Hepatocyte (in vitro differentiated cells): Measurements from ENCODE around the gene MASP1. TPM values are rescaled to one million over a fixed set of nuclear protein-coding genes. Genes with fewer than 3 reads are reported as not detected.

Experiments
- DNase-seq: peaks from one replicate; pipeline ENCODE4 v3.0.0-alpha.2; 2016; ENCODE audit warnings: low spot score
- H2AFZ ChIP-seq: fragments of 200-600 bp; sonication (generic); 2 replicates; pipeline ENCODE4 v1.6.0; 2016; ENCODE audit warnings: antibody characterized with exemption, mild to moderate bottlenecking
- H3K27ac ChIP-seq: fragments of 200-600 bp; sonication (generic); 2 replicates; pipeline ENCODE4 v1.5.1; 2016; ENCODE audit warnings: mild to moderate bottlenecking
- H3K27me3 ChIP-seq: fragments of 200-600 bp; sonication (generic); 2 replicates; pipeline ENCODE4 v1.6.1; 2016
- H3K36me3 ChIP-seq: fragments of 200-600 bp; sonication (generic); replicated peaks from 2 replicates; pipeline ENCODE4 v1.5.1; 2016; ENCODE audit warnings: low read depth; ENCODE audit not compliant: insufficient read depth
- H3K4me1 ChIP-seq: fragments of 200-600 bp; sonication (generic); 2 replicates; pipeline ENCODE4 v1.5.1; 2016; ENCODE audit warnings: mild to moderate bottlenecking, moderate library complexity; ENCODE audit not compliant: insufficient read depth
- H3K4me2 ChIP-seq: fragments of 200-600 bp; sonication (generic); 2 replicates; pipeline ENCODE4 v1.6.0; 2016
- H3K4me3 ChIP-seq: fragments of 200-600 bp; sonication (generic); 2 replicates; pipeline ENCODE4 v1.5.1; 2016; ENCODE audit warnings: mild to moderate bottlenecking
- H3K79me2 ChIP-seq: fragments of 200-600 bp; sonication (generic); 2 replicates; pipeline ENCODE4 v1.6.0; 2017; ENCODE audit warnings: mild to moderate bottlenecking
- H3K9me2 ChIP-seq: fragments of 200-600 bp; sonication (generic); replicated peaks from 2 replicates; pipeline ENCODE4 v1.6.0; 2017; ENCODE audit warnings: mild to moderate bottlenecking; ENCODE audit not compliant: insufficient read depth
- H3K9me3 ChIP-seq: fragments of 200-600 bp; sonication (generic); 2 replicates; pipeline ENCODE4 v1.5.1; 2016; ENCODE audit warnings: low read depth, mild to moderate bottlenecking
- H4K20me1 ChIP-seq: fragments of 200-600 bp; sonication (generic); 2 replicates; pipeline ENCODE4 v1.6.0; 2016; ENCODE audit warnings: mild to moderate bottlenecking; ENCODE audit not compliant: insufficient read depth, poor library complexity, severe bottlenecking
- EZH2 ChIP-seq: fragments of 200-600 bp; sonication (generic); IDR thresholded peaks from 2 replicates; pipeline ENCODE4 v1.6.1; 2016; ENCODE audit warnings: antibody characterized with exemption, mild to moderate bottlenecking, borderline replicate concordance
- EZH2phosphoT487 ChIP-seq: fragments of 200-600 bp; sonication (generic); IDR thresholded peaks from one replicate; pipeline ENCODE4 v1.6.1; 2018; ENCODE audit warnings: antibody characterized with exemption, mild to moderate bottlenecking, low read depth, moderate library complexity; ENCODE audit not compliant: unreplicated experiment, severe bottlenecking
- WGBS: methylation state at CpG from one replicate; pipeline ENCODE4 v1.1.6; 2016; ENCODE audit warnings: low lambda C conversion rate; ENCODE audit errors: missing lambda C conversion rate; 5-methylcytosine and 5-hydroxymethylcytosine counted together
- polyA plus RNA-seq: library from polyadenylated mRNA; unstranded; fragments of >200 nt; fragmentation: Nextera tagmentation; extraction: Ambion mirVana; gene quantifications from 2 replicates; pipeline ENCODE4 v1.2.1, GENCODE V29; 2016
- total RNA-seq: library from RNA; depleted of rRNA; stranded (reverse); fragments of >200 nt; gene quantifications from 2 replicates; pipeline ENCODE4 v1.2.3, GENCODE V29; 2014
- TF ChIP-seq, protein P1 (sequence below): fragments of 200-600 bp; sonication (generic); IDR thresholded peaks from 2 replicates; pipeline ENCODE4 v1.5.1; 2016; ENCODE audit warnings: antibody characterized with exemption, mild to moderate bottlenecking; ENCODE audit not compliant: poor library complexity

The MASP1 gene
- total and polyA plus RNA-seq, 2 experiments from 2014 or later = 23.3 to 29.0 TPM

DNA sequence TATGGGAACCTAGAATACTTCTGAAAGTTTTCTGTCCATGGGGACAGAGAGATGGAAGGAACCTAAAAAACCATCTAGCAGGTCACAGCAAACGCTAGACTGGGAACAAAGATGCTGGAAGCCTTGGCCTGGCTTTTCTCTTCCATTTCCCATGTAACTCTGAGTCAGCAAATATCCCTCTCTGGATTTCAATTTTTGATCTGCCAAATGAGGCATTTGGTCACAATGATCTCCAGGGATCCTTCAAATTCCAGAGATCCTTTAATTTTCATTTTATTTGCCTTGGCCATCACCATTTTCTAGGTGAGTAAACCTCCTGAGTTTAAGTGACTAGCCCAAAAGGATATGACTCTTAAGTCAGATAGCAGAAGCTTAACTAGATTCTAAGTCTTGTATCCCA is 54.6 kb downstream of the MASP1 start:
- no peaks in the 10 kb centered on the region for H3K36me3 ChIP-seq

DNA sequence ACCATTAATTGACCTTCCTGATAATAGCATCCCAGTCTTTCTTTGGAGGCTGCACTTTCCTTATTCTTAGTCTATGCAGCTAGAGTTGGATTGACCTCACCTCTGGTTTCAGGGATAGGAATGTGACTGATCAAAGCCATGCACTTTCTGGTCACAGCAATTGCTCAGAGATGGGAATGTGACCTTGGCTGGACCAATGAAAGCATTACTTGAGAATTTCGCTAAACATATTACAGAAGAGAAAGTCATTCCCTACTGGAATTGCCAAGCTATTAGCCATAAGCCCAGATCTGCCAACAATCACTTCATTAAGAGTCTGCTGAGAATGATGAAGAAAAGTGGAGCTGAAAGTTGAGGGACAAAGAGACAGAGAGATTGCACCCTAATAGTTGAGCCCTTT is 61.5 kb downstream of the MASP1 start:
- H3K27me3 ChIP-seq = no peaks in the 10 kb centered on the region
- no peak overlapping the region for H3K4me3 ChIP-seq
- H3K9me3 ChIP-seq = no peaks in the 10 kb centered on the region
- no peak for DNase-seq
- H4K20me1 ChIP-seq = no peaks in the 10 kb centered on the region
- WGBS = 94% methylated on average over 1 of the region's 1 CpG
- TF ChIP-seq EZH2phosphoT487 (no peak), EZH2 (no peak)
- TF ChIP-seq, protein P1, sequence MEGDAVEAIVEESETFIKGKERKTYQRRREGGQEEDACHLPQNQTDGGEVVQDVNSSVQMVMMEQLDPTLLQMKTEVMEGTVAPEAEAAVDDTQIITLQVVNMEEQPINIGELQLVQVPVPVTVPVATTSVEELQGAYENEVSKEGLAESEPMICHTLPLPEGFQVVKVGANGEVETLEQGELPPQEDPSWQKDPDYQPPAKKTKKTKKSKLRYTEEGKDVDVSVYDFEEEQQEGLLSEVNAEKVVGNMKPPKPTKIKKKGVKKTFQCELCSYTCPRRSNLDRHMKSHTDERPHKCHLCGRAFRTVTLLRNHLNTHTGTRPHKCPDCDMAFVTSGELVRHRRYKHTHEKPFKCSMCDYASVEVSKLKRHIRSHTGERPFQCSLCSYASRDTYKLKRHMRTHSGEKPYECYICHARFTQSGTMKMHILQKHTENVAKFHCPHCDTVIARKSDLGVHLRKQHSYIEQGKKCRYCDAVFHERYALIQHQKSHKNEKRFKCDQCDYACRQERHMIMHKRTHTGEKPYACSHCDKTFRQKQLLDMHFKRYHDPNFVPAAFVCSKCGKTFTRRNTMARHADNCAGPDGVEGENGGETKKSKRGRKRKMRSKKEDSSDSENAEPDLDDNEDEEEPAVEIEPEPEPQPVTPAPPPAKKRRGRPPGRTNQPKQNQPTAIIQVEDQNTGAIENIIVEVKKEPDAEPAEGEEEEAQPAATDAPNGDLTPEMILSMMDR = no peak
- H3K36me3 ChIP-seq = no peaks in the 10 kb centered on the region
- H3K27ac ChIP-seq = no peak overlapping the region
- H3K4me2 ChIP-seq = no peak overlapping the region
- no peaks in the 10 kb centered on the region for H3K9me2 ChIP-seq
- H3K4me1 ChIP-seq = no peaks in the 10 kb centered on the region
- H2AFZ ChIP-seq = no peak overlapping the region
- H3K79me2 ChIP-seq = no peaks in the 10 kb centered on the region

More for the DNA sequence above, 54.6 kb downstream of the MASP1 start:
- Histone ChIP-seq H3K4me1 (no peaks in the 10 kb centered on the region), H3K4me3 (no peak overlapping the region), H3K4me2 (no peak overlapping the region), H4K20me1 (no peaks in the 10 kb centered on the region), H3K79me2 (no peaks in the 10 kb centered on the region), H3K9me3 (no peaks in the 10 kb centered on the region), H3K27me3 (no peaks in the 10 kb centered on the region), H3K9me2 (no peaks in the 10 kb centered on the region), H3K27ac (no peak overlapping the region), H2AFZ (no peak overlapping the region)
- DNase-seq = no peak
- TF ChIP-seq, protein P1 = no peak
- TF ChIP-seq EZH2phosphoT487 (no peak), EZH2 (no peak)
- WGBS = 100% methylated on average over 1 of the region's 1 CpG

DNA sequence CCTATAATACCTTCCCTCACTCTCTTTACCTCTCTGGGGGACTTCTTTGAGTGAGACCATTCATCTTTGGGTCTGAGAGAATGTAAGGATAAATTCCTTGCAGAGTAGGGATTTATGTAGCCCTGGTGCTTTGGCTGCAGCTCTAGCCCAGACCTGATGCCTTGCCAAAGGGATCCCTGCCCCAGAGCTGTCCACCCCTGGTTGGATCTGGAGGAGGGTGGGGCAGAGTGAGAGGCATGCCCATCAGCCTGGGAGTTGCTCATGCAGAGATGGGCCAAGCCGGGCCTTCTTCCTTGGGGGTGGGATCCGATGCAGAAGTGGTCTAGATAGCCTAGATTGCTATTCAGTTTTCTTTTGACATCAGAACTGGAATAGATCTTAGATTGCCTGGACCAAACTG is 62.8 kb downstream of the MASP1 start:
- Histone ChIP-seq H3K27me3 (no peaks in the 10 kb centered on the region), H4K20me1 (no peaks in the 10 kb centered on the region), H3K27ac (no peak overlapping the region), H3K79me2 (no peaks in the 10 kb centered on the region), H3K9me2 (no peaks in the 10 kb centered on the region), H3K36me3 (no peaks in the 10 kb centered on the region), H3K9me3 (no peaks in the 10 kb centered on the region), H3K4me3 (no peak overlapping the region), H2AFZ (no peak overlapping the region), H3K4me1 (no peaks in the 10 kb centered on the region), H3K4me2 (no peak overlapping the region)
- TF ChIP-seq EZH2 (no peak), EZH2phosphoT487 (no peak)
- TF ChIP-seq, protein P1 = no peak
- WGBS = 89% methylated on average over 2 of the region's 2 CpGs
- no peak for DNase-seq
